H1 (cell line): ENCODE data around the gene NR2F1-AS1. TPM values are rescaled to one million over a fixed set of nuclear protein-coding genes. Genes with fewer than 3 reads are reported as not detected.

Experiments used
- ASH2L ChIP-seq: fragments of 200-600, 300-600 bp; sonication (generic); IDR thresholded peaks from one replicate; pipeline ENCODE4 v1.7.1; 2017; ENCODE audit warnings: low read length
- CTCF ChIP-seq, 3 experiments: IDR thresholded peaks; 1 replicate in 2 of 3; 2 replicates in 1 of 3; pipeline versions ENCODE4 v1.5.1 to v1.6.1; 2011; ENCODE audit warnings: low read length in 3 of 3, mild to moderate bottlenecking in 3 of 3, inconsistent platforms in 2 of 3, low read depth in 1 of 3, moderate library complexity in 1 of 3; ENCODE audit not compliant: insufficient read depth in 1 of 3; ENCODE audit errors: control extremely low read depth in 1 of 3
- E2F6 ChIP-seq: IDR thresholded peaks from 2 replicates; pipeline ENCODE4 v1.6.1; 2012; ENCODE audit warnings: inconsistent platforms
- EGR1 ChIP-seq: IDR thresholded peaks from 2 replicates; pipeline ENCODE4 v1.6.1; 2011; ENCODE audit warnings: low read depth, low read length, borderline replicate concordance
- GABPA ChIP-seq: IDR thresholded peaks from 2 replicates; pipeline ENCODE4 v1.6.1; 2011; ENCODE audit warnings: mild to moderate bottlenecking, low read length, moderate library complexity, borderline replicate concordance; ENCODE audit not compliant: insufficient read depth
- HDAC6 ChIP-seq: IDR thresholded peaks from one replicate; pipeline ENCODE4 v1.7.1; 2012; ENCODE audit warnings: low read depth, mild to moderate bottlenecking, inconsistent platforms, low read length, moderate library complexity
- KDM1A ChIP-seq: fragments of 200-600, 300-600 bp; sonication (generic); IDR thresholded peaks from 2 replicates; pipeline ENCODE4 v1.7.1; 2016; ENCODE audit warnings: mild to moderate bottlenecking, low read length, borderline replicate concordance
- KDM4A ChIP-seq: IDR thresholded peaks from one replicate; pipeline ENCODE4 v1.7.1; 2012; ENCODE audit warnings: low read depth, mild to moderate bottlenecking, moderate library complexity, low read length, inconsistent platforms; ENCODE audit not compliant: severe bottlenecking
- POU5F1 ChIP-seq: IDR thresholded peaks from 2 replicates; pipeline ENCODE4 v1.6.1; 2011; ENCODE audit warnings: low read depth, mild to moderate bottlenecking, low read length, moderate library complexity
- RAD21 ChIP-seq, 2 experiments: IDR thresholded peaks in 1 of 2; conservative IDR thresholded peaks in 1 of 2; 2 replicates each; pipeline ENCODE4 v1.6.1; 2011; ENCODE audit warnings: low read depth in 2 of 2, low read length in 2 of 2, improper control_type of control experiment in 1 of 2, inconsistent platforms in 1 of 2, mild to moderate bottlenecking in 1 of 2, moderate library complexity in 1 of 2
- RBBP5 ChIP-seq: IDR thresholded peaks from 2 replicates; pipeline ENCODE4 v1.7.1; 2012; ENCODE audit warnings: low read depth, mild to moderate bottlenecking, inconsistent platforms, low read length, moderate library complexity, borderline replicate concordance
- RNF2 ChIP-seq: fragments of 200-900, 300-1000 bp; sonication (generic); IDR thresholded peaks from 2 replicates; pipeline ENCODE4 v1.7.1; 2016; ENCODE audit warnings: borderline replicate concordance, low read depth, mild to moderate bottlenecking, antibody characterized with exemption, low read length; ENCODE audit not compliant: poor library complexity, severe bottlenecking; ENCODE audit errors: missing control alignments
- SUZ12 ChIP-seq: fragments of 200-600 bp; sonication (generic); IDR thresholded peaks from 2 replicates; pipeline ENCODE4 v1.6.1; 2012; ENCODE audit warnings: mild to moderate bottlenecking, inconsistent platforms, low read length, moderate library complexity, mixed read lengths
- TAF1 ChIP-seq: IDR thresholded peaks from 2 replicates; pipeline ENCODE4 v1.6.1; 2011; ENCODE audit warnings: mild to moderate bottlenecking, low read depth, low read length
- TAF7 ChIP-seq: optimal IDR thresholded peaks from 2 replicates; pipeline ENCODE3; 2011; ENCODE audit warnings: low read depth, mild to moderate bottlenecking, inconsistent platforms, low read length, moderate library complexity, borderline replicate concordance
- ZNF274 ChIP-seq: IDR thresholded peaks from 2 replicates; pipeline ENCODE4 v1.7.0; 2012; ENCODE audit warnings: low read length, borderline replicate concordance; ENCODE audit errors: extremely low read depth
- polyA plus RNA-seq, 7 experiments: library from polyadenylated mRNA; depleted of rRNA in 3 of 7; stranded (reverse) in 5 of 7; unstranded in 2 of 7; fragments of >200 nt in 5 of 7; fragments of 200-250 nt in 2 of 7; gene quantifications; 1 replicate in 5 of 7; 2 replicates in 1 of 7; 4 replicates in 1 of 7; pipeline versions ENCODE4 v1.2.1 to v1.2.3, GENCODE V29; 2011 to 2013; ENCODE audit warnings: missing spikeins in 2 of 7, mixed read lengths in 2 of 7
- total RNA-seq: library from RNA; stranded (reverse); fragmentation: NEBNext Ultra II Directional; extraction: Animal tissue kit (Norgen Biotek cat#: 25700); gene quantifications from 2 replicates; pipeline ENCODE4 v1.2.1, GENCODE V29; 2021
- TF ChIP-seq, protein P1 (sequence below): IDR thresholded peaks from 2 replicates; pipeline ENCODE4 v1.6.1; 2012; ENCODE audit warnings: inconsistent platforms

NR2F1-AS1 gene
- total and polyA plus RNA-seq, 2 of the 8 experiments (the other 6 are each of a cell fraction or from before 2014, with no cell fraction given), result 1.6 to 5.6 TPM

DNA sequence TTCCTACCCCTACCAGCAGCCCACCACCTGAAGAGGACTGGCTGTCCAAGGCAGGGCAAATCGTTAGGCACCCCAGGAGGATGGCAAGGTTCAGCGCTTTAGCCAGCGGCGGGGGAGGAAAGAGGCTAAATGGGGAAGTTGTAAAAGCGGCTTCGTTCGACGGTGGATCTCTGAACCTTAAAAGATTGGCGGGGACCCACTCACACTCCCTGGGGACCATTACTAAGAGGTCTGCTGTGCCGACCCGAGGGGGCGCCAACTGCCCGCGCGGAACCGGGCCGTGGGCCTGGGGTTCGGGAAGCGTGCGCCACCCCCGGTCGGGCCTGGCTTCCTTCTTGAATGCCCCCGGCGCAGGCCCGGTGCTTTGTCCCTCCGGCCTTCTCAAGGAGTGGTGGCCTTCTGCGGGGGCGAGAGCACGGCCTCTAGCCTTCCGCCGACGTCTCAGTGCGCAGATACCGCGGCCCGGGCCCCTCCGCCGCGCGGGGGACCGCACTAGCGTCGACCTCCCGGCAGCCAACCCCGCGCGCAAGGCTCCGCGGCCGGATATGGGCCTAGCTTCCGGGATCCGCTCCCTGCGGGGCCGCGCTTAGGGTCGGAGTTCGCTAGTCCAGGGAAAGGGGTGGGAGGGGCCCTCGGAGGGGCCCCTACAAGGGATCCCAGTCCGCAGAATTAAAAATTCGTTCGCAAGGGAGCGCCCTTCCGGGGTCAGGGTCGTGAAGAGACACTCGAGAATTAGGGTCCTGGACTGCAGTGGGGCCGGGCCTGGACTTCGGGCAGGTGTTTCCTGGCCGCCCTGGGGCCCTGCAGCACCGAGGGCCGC, 10.5 kb downstream of the NR2F1-AS1 start (continued):
- TF ChIP-seq CTCF (IDR thresholded peaks at IDR 0.05; ENCODE audit: control extremely low read depth in 1 of 3, insufficient read depth in 1 of 3, low read depth in 1 of 3, low read length in 3 of 3) (peak in 1 of 3 experiments; percentile 8; a peak in 1 of 4 replicates), RNF2 (peak; percentile 67), KDM1A (no peak), E2F6 (peak; percentile 73), RAD21 (IDR thresholded peaks at IDR 0.05 in 1 of 2, conservative IDR thresholded peaks at IDR 0.05 in 1 of 2; ENCODE audit: low read depth in 2 of 2, low read length in 2 of 2) (no peak), ASH2L (peak; percentile 64), KDM4A (peak; percentile 93), SUZ12 (peak; percentile 68), TAF1 (no peak), TAF7 (peak; percentile 18), HDAC6 (no peak), ZNF274 (no peak), RBBP5 (0 out of 2 replicates have a peak, but pooled peaks have one; percentile 28), POU5F1 (no peak), EGR1 (peak; percentile 59; the same call in 1 of the 2 replicates), GABPA (peak; percentile 61; the same call in 1 of the 2 replicates)
- TF ChIP-seq, protein P1, sequence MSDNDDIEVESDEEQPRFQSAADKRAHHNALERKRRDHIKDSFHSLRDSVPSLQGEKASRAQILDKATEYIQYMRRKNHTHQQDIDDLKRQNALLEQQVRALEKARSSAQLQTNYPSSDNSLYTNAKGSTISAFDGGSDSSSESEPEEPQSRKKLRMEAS, result peak; percentile 61
- TF ChIP-seq, all 59 proteins: peak for 14
